C4-2B (cell line): ENCODE measurements around the gene RPRD1A.

Experiments used
- CTCF ChIP-seq: fragments of 450-650 bp; conservative IDR thresholded peaks from 2 replicates; pipeline ENCODE4 v1.5.1; 2017; ENCODE audit warnings: mild to moderate bottlenecking
- ZFX ChIP-seq: fragments of 450-650 bp; IDR thresholded peaks from 2 replicates; pipeline ENCODE4 v1.6.1; 2017

- TF ChIP-seq CTCF (no peak), ZFX (no peak)
Observed at GRCh38 chr18:36078751-36079529, 11.6 kb upstream of the RPRD1A start.
